Nucleus accumbens (tissue), 56 donors: ENCODE data around the gene SECTM1.

Experiments
- DNase-seq, 56 donors: peaks; one replicate each; lab custom pipeline; 2025; lab: John Stamatoyannopoulos, UW

SECTM1 gene

GRCh38 chr17:82330322-82331239, 3.0 kb downstream of the SECTM1 start:
- DNase-seq = peak in 10 of 56 donors; percentile 7 to 22 (median 14)

GRCh38 chr17:82329683-82330321, 3.8 kb downstream of the SECTM1 start:
- no peak for DNase-seq

GRCh38 chr17:82328994-82329507, 4.5 kb downstream of the SECTM1 start:
- DNase-seq = no peak

- no peak for DNase-seq
Observed at GRCh38 chr17:82328141-82328993, 5.2 kb downstream of the SECTM1 start.

- no peak for DNase-seq
Observed at GRCh38 chr17:82327757-82328140, 5.8 kb downstream of the SECTM1 start.

GRCh38 chr17:82327289-82327688, 6.3 kb downstream of the SECTM1 start:
- no peak for DNase-seq

- no peak for DNase-seq
Observed at GRCh38 chr17:82325286-82326180, 8.0 kb downstream of the SECTM1 start.

GRCh38 chr17:82324566-82325285, 8.8 kb downstream of the SECTM1 start:
- no peak for DNase-seq

- DNase-seq = no peak
Observed at GRCh38 chr17:82323514-82324234, 9.9 kb downstream of the SECTM1 start.

- DNase-seq = no peak
Observed at GRCh38 chr17:82322526-82323453, 10.8 kb downstream of the SECTM1 start.

GRCh38 chr17:82321947-82322466, 11.6 kb downstream of the SECTM1 start:
- DNase-seq = no peak

GRCh38 chr17:82320956-82321927, 12.3 kb downstream of the SECTM1 start:
- peak in 8 of 56 donors; percentile 4 to 42 (median 13) for DNase-seq

- DNase-seq = no peak
Observed at GRCh38 chr17:82320140-82320840, 13.3 kb downstream of the SECTM1 start.

GRCh38 chr17:82319619-82320062, 13.9 kb downstream of the SECTM1 start:
- no peak for DNase-seq
